Measurements from ENCODE around the gene EXTL2. TPM values are rescaled to one million over a fixed set of nuclear protein-coding genes. Genes with fewer than 3 reads are reported as not detected.

Gene EXTL2
- polyA plus RNA-seq, 1 donor (not counting 4 experiments of a cell fraction or from before 2014, with no cell fraction given), result 20.2 TPM

GRCh38 chr1:100926240-100926639 is 31.6 kb upstream of the EXTL2 start:
- H3K9ac ChIP-seq (ENCODE audit: control insufficient read depth, extremely low read depth, insufficient read depth, low read length), result no peak overlapping the region
- peaks cover 10 to 16% of the 10 kb centered on the region in 2 experiments for H3K36me3 ChIP-seq (ENCODE audit: control insufficient read depth in 2 of 2, extremely low read depth in 1 of 2, insufficient read depth in 2 of 2, low read length in 2 of 2)
- no peaks in the 10 kb centered on the region for H3K27me3 ChIP-seq (ENCODE audit: control insufficient read depth, extremely low read depth, insufficient read depth, low read length)
- H3K9me3 ChIP-seq (ENCODE audit: control insufficient read depth, low read depth, low read length), result no peaks in the 10 kb centered on the region
- dilution Hi-C loops (cut with MboI; ENCODE audit: extremely low pct_ligation_motif_present, low sequenced_read_pairs), result no loop called here
- no peak overlapping the region for H3K4me2 ChIP-seq (ENCODE audit: control insufficient read depth, extremely low read depth, insufficient read depth, low read depth, low read length)
- FAIRE-seq, result no peak
- H4K20me1 ChIP-seq (ENCODE audit: control insufficient read depth, extremely low read depth, insufficient read depth, low read length), result no peaks in the 10 kb centered on the region
- no peak overlapping the region for H2AFZ ChIP-seq (ENCODE audit: control insufficient read depth, low read length)
- no peak overlapping the region for H3K27ac ChIP-seq (ENCODE audit: control insufficient read depth, insufficient read depth, low read length)
- no peak for TF ChIP-seq EZH2 (IDR thresholded peaks at IDR 0.05; ENCODE audit: low read length)
- no peak overlapping the region for H3K4me3 ChIP-seq (ENCODE audit: control insufficient read depth in 2 of 3, extremely low read depth in 1 of 3, insufficient read depth in 2 of 3, low read depth in 1 of 3, low read length in 3 of 3)
- H3K9me1 ChIP-seq (ENCODE audit: control insufficient read depth, extremely low read depth, insufficient read depth, low read length), result no peaks in the 10 kb centered on the region
- no peaks in the 10 kb centered on the region for H3K4me1 ChIP-seq (ENCODE audit: control insufficient read depth, extremely low read depth, insufficient read depth, low read length)
- no peaks in the 10 kb centered on the region for H3K79me2 ChIP-seq (ENCODE audit: control insufficient read depth, insufficient read depth, low read length)
- DNase-seq (ENCODE audit: low read depth, low spot score), result no peak

DNA sequence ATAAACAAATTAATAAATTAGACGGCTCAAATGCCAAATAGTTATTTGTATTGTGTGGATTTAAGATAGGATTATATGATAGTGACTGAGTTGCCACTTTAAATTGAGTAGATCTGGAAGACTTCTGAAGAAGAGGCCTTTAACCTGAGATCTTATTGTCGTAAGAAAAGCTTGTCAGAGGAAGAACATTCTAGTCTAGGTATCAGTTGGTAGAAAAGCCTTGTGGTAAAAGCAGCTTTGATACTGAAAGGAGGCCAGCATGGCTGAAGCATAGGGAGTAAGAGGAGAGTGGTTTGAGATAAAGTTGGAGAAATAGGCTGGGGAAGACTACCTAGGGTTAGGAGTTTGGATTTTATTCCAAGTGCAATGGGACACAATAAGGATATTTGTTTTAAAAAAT is 30.3 kb upstream of the EXTL2 start:
- H3K27ac ChIP-seq (ENCODE audit: control insufficient read depth, insufficient read depth, low read length), result no peak overlapping the region
- TF ChIP-seq EZH2 (IDR thresholded peaks at IDR 0.05; ENCODE audit: low read length) (no peak), CTCF (optimal IDR thresholded peaks at IDR 0.05 in 1 of 3, IDR thresholded peaks at IDR 0.05 in 1 of 3, conservative IDR thresholded peaks at IDR 0.05 in 1 of 3; ENCODE audit: extremely low read depth in 1 of 3, insufficient read depth in 2 of 3, low read length in 3 of 3) (no peak)
- no peaks in the 10 kb centered on the region for H3K9me3 ChIP-seq (ENCODE audit: control insufficient read depth, low read depth, low read length)
- no peaks in the 10 kb centered on the region for H3K79me2 ChIP-seq (ENCODE audit: control insufficient read depth, insufficient read depth, low read length)
- DNase-seq (ENCODE audit: low read depth, low spot score), result no peak
- no peaks in the 10 kb centered on the region for H3K27me3 ChIP-seq (ENCODE audit: control insufficient read depth, extremely low read depth, insufficient read depth, low read length)
- H4K20me1 ChIP-seq (ENCODE audit: control insufficient read depth, extremely low read depth, insufficient read depth, low read length), result no peaks in the 10 kb centered on the region
- H3K9me1 ChIP-seq (ENCODE audit: control insufficient read depth, extremely low read depth, insufficient read depth, low read length), result no peaks in the 10 kb centered on the region
- dilution Hi-C loops (cut with MboI; ENCODE audit: extremely low pct_ligation_motif_present, low sequenced_read_pairs), result no loop called here
- peaks cover 10 to 12% of the 10 kb centered on the region in 2 experiments for H3K36me3 ChIP-seq (ENCODE audit: control insufficient read depth in 2 of 2, extremely low read depth in 1 of 2, insufficient read depth in 2 of 2, low read length in 2 of 2)
- FAIRE-seq, result no peak
- no peak overlapping the region for H3K4me3 ChIP-seq (ENCODE audit: control insufficient read depth in 2 of 3, extremely low read depth in 1 of 3, insufficient read depth in 2 of 3, low read depth in 1 of 3, low read length in 3 of 3)
- H3K4me1 ChIP-seq (ENCODE audit: control insufficient read depth, extremely low read depth, insufficient read depth, low read length), result no peaks in the 10 kb centered on the region
- H2AFZ ChIP-seq (ENCODE audit: control insufficient read depth, low read length), result no peak overlapping the region
- H3K9ac ChIP-seq (ENCODE audit: control insufficient read depth, extremely low read depth, insufficient read depth, low read length), result no peak overlapping the region
- no peak overlapping the region for H3K4me2 ChIP-seq (ENCODE audit: control insufficient read depth, extremely low read depth, insufficient read depth, low read depth, low read length)

GRCh38 chr1:100924212-100924611 is 29.6 kb upstream of the EXTL2 start:
- no peaks in the 10 kb centered on the region for H3K79me2 ChIP-seq (ENCODE audit: control insufficient read depth, insufficient read depth, low read length)
- no peaks in the 10 kb centered on the region for H3K27me3 ChIP-seq (ENCODE audit: control insufficient read depth, extremely low read depth, insufficient read depth, low read length)
- H3K4me1 ChIP-seq (ENCODE audit: control insufficient read depth, extremely low read depth, insufficient read depth, low read length), result no peaks in the 10 kb centered on the region
- TF ChIP-seq CTCF (optimal IDR thresholded peaks at IDR 0.05 in 1 of 3, IDR thresholded peaks at IDR 0.05 in 1 of 3, conservative IDR thresholded peaks at IDR 0.05 in 1 of 3; ENCODE audit: extremely low read depth in 1 of 3, insufficient read depth in 2 of 3, low read length in 3 of 3) (no peak), EZH2 (IDR thresholded peaks at IDR 0.05; ENCODE audit: low read length) (no peak)
- FAIRE-seq (no peak), DNase-seq (ENCODE audit: low read depth, low spot score) (no peak)
- peaks cover 8 to 10% of the 10 kb centered on the region in 2 experiments for H3K36me3 ChIP-seq (ENCODE audit: control insufficient read depth in 2 of 2, extremely low read depth in 1 of 2, insufficient read depth in 2 of 2, low read length in 2 of 2)
- H3K9me3 ChIP-seq (ENCODE audit: control insufficient read depth, low read depth, low read length), result no peaks in the 10 kb centered on the region
- H3K4me3 ChIP-seq (ENCODE audit: control insufficient read depth in 2 of 3, extremely low read depth in 1 of 3, insufficient read depth in 2 of 3, low read depth in 1 of 3, low read length in 3 of 3), result no peak overlapping the region
- H3K9ac ChIP-seq (ENCODE audit: control insufficient read depth, extremely low read depth, insufficient read depth, low read length), result no peak overlapping the region
- H4K20me1 ChIP-seq (ENCODE audit: control insufficient read depth, extremely low read depth, insufficient read depth, low read length), result no peaks in the 10 kb centered on the region
- H3K9me1 ChIP-seq (ENCODE audit: control insufficient read depth, extremely low read depth, insufficient read depth, low read length), result no peaks in the 10 kb centered on the region
- H2AFZ ChIP-seq (ENCODE audit: control insufficient read depth, low read length), result no peak overlapping the region
- dilution Hi-C loops (cut with MboI; ENCODE audit: extremely low pct_ligation_motif_present, low sequenced_read_pairs), result no loop called here
- H3K27ac ChIP-seq (ENCODE audit: control insufficient read depth, insufficient read depth, low read length), result no peak overlapping the region
- no peak overlapping the region for H3K4me2 ChIP-seq (ENCODE audit: control insufficient read depth, extremely low read depth, insufficient read depth, low read depth, low read length)
